GM19238 (cell line): Measurements from ENCODE around the gene SPAAR.
"Not testable (repeated sequence)": the region's sequence is repeated elsewhere in the genome, so short reads cannot be mapped to it uniquely, and the experiment has no call there.

Experiments
- DNase-seq: peaks from one replicate; pipeline ENCODE4 v3.0.0; 2011; ENCODE audit warnings: low spot score; ENCODE audit not compliant: insufficient read length

The SPAAR gene

DNA sequence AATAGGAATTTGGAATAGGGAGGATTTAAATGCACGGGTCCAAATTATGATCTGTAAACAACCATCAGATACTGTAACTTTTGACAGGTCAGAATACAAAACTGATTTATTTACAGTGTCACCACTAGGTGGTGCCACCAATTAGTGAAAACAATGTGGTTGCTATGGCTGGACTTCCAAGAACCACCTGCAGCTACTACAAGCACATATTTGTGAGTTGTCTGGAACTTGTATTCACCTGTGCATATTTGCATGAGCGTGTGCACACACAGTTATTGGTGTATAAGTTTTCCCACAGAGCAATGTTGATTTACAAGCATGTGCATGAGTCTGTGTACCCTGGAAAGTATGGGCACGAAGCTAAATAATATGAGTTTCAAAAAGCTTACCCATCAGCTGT, 6.2 kb upstream of the SPAAR start:
- DNase-seq, result peak; percentile 28

DNA sequence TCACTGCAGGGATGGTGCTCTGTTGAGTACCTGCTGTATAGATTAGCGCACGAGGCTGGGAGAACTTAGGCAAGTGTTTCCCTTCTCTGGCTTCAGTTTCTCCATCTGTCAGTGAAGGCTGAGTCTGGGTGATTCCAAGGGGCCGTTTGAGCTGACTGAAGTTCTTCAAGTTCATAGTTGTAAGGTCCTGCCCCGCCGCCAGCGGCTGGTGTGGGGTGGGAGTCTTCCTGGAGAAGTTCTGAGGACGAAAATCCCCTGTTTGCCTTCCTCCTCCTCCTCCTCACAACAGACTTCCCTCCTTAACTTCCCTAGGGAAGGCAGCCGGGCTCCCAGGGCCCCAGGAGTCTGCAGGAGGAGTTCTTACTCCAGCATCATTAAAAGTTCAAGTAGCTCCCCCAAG, 5.0 kb upstream of the SPAAR start:
- DNase-seq, result no peak

- DNase-seq, result no peak
These were observed 4.1 kb upstream of the SPAAR start for GRCh38 chr9:35905051-35905781.

DNA sequence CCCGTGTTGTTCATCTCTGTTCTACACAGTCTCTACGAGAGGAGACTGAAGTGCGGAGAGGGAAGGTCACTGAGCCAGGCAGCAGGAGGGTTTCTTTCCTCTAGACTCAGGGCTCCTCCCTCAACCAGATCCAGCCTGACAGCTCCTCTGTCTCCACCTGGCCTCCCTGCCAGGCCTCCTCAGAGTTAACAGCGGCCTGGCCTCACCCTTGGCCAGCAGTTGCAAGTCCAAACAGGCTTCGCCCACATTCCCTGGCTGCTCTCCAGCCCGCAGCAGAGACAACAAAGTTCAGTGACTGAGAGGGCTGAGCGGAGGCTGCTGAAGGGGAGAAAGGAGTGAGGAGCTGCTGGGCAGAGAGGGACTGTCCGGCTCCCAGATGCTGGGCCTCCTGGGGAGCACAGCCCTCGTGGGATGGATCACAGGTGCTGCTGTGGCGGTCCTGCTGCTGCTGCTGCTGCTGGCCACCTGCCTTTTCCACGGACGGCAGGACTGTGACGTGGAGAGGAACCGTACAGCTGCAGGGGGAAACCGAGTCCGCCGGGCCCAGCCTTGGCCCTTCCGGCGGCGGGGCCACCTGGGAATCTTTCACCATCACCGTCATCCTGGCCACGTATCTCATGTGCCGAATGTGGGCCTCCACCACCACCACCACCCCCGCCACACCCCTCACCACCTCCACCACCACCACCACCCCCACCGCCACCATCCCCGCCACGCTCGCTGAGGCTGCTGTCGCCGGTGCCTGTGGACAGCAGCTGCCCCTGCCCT, 3.2 kb upstream of the SPAAR start, which contains the start of gene HRCT1:
Gene HRCT1 (plus strand): TSS at position 291 of the 768 bp plus-strand sequence. CDS start 86 bp downstream, at position 377.
- DNase-seq, result no peak

DNA sequence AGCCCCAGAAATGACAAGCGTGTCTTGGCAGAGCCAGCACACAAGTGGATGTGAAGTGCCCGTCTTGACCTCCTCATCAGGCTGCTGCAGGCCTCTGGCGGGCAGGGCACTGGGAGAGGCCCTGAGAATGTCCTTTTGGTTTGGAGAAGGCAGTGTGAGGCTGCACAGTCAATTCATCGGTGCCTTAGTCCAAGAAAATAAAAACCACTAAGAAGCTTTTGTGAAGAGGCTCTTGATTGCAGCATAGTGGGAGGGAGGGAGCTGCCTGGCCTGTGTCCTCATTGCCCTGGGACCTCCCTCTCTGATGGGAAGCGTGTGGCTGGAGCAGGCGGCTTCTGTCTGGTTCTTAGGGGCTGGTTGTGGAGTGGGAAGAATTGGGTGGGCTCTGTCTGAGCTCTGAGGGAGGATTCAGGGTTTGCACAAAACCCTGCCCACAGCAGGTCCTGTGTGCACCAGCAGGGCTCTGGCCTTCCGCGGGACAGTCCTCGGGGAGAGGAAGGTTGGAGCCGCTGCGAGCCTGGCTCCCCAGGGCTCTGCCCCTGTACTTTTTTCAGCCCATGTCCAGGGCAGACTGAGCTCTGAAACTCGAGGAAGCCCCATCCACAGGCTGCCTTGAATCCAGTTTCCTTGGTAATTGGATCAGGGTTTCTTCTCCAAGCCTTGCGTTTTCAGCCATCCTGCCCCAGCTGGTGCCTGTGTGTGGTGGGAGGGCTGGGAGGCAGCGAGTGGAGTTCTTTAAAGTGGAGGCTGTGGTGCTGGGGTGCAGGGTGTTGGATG, 2.2 kb upstream of the SPAAR start:
- DNase-seq, result no peak

DNA sequence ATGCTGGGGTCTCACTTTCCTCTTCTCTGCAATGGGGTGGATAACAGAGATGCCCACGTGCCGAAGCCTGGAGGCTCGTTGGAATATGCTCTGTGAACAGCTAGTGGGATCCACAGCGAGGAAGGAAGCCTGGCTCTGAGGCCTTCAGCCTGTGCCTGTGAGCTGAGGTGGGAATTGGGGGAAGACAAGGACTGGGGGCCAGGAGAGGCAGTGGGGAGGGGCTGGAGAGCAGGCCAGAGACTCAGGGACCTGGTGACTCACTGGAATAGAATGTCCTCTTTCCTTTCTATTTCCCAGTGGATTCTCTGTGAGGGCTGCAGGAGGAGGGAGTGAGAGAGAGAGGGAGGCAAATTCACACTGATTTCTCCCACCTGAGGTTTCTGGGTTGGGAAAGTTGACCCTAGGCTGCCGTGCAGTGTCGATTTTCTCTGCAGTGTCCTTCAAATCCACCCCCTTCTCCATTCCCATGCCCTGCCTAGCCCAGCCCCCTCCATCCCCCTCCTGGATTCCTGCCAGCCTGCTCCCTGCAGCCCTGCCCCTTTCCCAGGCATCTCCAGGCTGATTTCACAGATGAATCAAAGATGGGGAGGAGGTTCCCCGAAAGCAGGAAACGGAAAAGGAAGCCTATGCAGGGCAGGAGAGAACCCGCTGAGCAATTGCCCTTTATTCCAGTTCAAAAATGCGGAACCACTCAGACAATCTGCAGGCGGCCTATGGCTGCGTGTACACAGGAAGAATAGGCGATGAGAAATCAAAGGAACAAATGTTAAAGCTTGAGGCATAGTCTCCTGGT, 1.4 kb upstream of the SPAAR start:
- no peak for DNase-seq

DNA sequence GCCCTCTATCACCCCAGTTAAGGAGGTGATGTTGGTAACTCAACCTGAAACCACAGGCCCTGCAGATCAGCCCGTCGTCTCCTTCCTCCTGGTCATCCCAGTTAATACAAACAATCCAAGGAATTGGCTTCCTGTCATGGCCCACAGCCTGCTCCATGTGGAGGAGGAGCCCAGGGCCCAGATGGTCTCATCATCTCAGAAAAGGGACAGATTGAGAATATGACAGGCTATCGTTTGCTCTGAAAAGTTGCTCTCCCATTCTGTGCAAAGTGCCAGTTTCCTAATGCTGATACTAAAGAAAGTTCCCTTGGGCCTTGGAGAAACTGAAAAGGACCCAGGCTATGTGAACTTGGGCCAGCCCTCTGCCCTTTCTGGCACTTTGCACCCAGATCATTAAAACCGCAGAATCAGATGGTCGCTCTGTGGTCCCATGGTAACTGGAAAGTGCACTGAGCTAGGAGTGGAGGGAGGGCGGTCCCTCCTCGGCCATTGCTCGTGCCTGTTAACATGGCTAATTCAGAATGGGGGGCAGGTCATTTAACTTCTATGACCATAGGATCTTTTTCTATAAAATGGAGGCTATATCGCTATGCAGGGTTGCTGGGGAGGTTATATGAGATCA, 675 bp upstream of the SPAAR start:
- DNase-seq, result no peak

DNA sequence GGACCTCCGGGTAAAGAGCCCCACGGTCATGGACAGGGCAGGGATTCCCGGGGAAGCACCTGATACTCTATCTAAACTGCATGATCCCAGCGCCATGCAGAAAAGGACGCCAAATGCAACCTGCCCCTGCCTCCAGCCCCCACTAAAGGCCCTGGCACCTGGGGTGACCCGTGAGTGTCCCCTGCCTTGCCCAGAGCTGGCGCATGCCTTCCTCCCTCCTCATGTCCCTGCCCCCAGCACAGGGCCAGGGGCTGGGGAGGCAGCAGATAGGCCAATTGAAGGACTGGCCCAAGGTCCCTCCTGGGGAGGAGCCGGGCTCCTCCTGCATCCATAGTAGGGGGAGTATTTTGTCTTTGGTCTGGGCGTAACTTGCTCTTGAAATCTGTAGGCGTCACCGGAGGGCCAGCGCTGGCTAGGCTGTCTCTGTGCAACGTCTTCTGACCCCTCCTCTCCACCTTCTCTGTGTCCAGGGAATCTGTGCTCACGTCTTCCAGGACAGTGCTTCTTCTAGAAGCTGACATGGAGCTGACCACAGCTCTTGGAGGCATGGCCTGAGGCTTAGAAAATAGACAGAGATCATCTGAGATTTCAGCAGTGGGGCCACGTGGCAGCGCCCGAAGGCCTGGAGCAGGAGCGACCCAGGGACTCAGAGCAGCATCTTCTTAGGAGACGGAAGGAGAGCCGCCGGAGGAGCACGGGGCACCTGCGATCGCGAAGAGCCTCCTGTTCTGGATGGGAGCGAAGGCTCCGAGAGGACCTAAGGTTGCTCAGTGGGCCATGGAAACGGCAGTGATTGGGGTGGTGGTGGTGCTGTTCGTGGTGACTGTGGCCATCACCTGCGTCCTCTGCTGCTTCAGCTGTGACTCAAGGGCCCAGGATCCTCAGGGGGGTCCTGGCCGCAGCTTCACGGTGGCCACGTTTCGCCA, 660 bp downstream of the SPAAR start:
- no peak for DNase-seq

DNA sequence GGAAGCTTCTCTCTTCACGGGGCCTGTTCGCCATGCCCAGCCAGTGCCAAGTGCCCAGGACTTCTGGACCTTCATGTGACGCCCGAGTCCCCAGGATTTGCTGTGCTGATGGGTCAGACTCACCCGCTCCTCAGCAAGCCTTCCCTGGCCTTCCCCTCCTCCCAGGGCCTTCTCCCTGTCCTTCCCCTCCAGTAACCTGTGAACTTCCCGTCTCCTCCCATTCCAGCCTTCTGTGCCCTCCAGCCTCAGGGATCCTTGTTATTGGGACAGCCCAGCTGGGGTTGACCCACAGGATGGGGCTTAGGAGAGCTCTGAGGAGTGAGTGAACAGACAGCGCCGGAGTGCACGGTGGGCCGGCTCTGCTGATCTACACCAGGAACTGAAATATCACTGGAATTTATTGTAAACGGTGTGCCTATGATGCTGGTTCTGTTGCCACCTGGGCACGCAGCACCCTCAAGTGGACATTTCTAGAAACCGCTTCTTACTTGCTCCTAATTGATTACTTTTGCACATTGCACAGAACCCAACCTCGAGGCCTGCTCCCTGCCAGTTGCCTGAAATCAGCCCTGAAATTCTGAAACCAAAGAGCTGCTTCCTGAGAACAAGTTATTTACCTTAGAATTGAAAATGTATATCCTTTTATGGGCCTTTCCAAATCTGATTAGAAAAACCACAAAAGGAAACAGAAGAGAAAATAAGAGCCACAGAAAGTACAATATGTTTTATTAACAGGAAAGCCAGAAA, 1.5 kb downstream of the SPAAR start:
- DNase-seq, result peak; percentile 23

DNA sequence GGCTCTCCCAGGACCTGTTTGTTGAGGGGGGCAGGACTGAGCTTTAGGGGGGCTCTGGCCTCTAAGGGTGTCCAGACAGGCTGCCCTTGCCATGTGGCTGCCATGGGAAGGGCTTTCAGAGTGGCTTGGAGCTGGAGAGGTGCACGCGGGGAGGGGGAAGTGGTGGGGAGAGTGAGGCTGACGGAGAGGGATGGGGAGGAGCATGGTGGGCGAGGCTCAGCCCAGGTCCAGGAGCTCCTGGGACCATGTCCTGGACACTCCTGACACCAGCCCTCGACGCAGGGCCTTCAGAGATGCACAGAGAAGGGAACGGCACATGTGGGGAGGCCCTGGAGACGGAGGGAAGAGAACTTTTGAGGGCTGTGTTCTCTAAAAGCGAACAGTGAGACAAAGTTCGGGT, 2.4 kb downstream of the SPAAR start:
- no peak for DNase-seq

- DNase-seq, result no peak
These were observed 3.6 kb downstream of the SPAAR start for GRCh38 chr9:35912791-35913400.

GRCh38 chr9:35913429-35913828, 4.1 kb downstream of the SPAAR start:
- DNase-seq, result not testable (repeated sequence)

GRCh38 chr9:35914301-35914807, 5.1 kb downstream of the SPAAR start:
- no peak for DNase-seq

DNA sequence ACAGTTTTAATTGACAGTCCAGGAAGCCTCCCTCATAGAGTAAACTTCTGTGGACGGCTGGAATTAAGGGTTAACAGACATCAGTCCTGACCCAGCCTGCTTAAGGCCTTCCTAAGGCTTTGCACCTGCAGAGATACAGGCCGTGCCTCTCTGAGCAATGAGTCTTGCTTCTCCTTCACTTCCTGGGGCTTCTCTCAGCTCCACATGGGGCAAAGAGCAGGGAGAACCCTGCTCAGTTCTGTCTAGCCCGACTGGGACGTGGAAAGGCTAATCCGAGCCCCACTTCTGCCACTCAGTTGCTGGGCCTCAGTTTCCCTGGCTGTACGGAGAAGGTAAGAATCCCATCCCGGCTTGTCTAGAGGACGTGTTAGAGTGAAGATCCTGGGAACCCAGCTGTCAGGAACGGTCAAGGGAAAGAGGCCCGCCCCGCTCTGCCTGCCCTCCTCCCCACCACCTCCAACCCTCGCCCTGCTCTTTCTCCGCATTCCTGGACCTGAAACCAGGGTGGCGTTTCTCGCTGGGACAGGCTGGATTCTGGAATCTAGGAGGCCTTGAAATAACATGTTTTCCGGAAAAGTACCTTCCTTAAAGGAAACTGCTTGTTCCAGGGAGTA, 6.5 kb downstream of the SPAAR start:
- no peak for DNase-seq

- no peak for DNase-seq
These were observed 8.0 kb downstream of the SPAAR start for GRCh38 chr9:35917261-35917660.

DNA sequence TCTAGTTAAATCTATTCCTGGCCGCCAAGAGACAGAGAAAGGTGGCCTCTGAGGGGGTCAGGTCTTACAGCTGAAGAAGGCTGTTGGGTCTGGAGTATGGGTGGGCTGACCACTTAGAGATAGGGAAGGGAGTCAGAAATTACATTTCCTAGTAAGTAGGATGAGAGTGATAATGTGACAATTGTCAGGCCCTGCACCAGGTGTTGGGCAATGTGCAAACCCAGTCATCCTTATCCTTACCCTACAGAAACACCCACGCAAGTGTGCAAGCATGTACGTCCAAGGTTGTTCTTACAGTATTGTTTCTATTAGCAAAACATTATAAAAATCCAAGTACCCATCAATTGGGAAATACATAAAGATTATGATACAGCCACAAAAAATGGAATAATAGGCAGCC, 9.5 kb downstream of the SPAAR start:
- DNase-seq, result no peak

- DNase-seq, result no peak
These were observed 10.1 kb downstream of the SPAAR start for GRCh38 chr9:35919212-35920008.
